Activated T-cell treated with anti-CD3 and anti-CD28 coated beads, Interleukin-2, amount 50 U/mL, for 72 hours (primary cell): ENCODE results near the gene EXOC6. TPM values are rescaled to one million over a fixed set of nuclear protein-coding genes. Genes with fewer than 3 reads are reported as not detected.

Experiments used
- ATAC-seq, 2 donors: fragments of 150-1000 bp; cut with Tn5 transposase; replicated peaks in 1 of 2; 2 replicates each; pipeline ENCODE4 v1.10.0; 2021; ENCODE audit warnings: moderate library complexity in 2 of 2, mild to moderate bottlenecking in 1 of 2
- DNase-seq, 2 donors: peaks; one replicate each; pipeline ENCODE4 v3.0.0; 2021 to 2022; ENCODE audit warnings: mixed read lengths in 1 of 2
- H3K27ac Mint-ChIP-seq: one replicate; pipeline ENCODE4 v1.8.0; 2022; ENCODE audit warnings: mild to moderate bottlenecking, moderate library complexity, mixed read lengths
- H3K27me3 Mint-ChIP-seq: one replicate; pipeline ENCODE4 v1.8.0; 2022; ENCODE audit warnings: low read depth, mixed read lengths
- H3K36me3 Mint-ChIP-seq, 2 donors: one replicate each; pipeline ENCODE4 v1.8.0; 2022; ENCODE audit warnings: mixed read lengths in 2 of 2, mild to moderate bottlenecking in 1 of 2; ENCODE audit not compliant: insufficient read depth in 2 of 2
- H3K4me1 Mint-ChIP-seq: one replicate; pipeline ENCODE4 v1.8.0; 2022; ENCODE audit warnings: low read depth, mixed read lengths
- H3K4me3 Mint-ChIP-seq, 2 donors: one replicate each; pipeline ENCODE4 v1.8.0; 2022; ENCODE audit warnings: mild to moderate bottlenecking in 2 of 2, mixed read lengths in 2 of 2, moderate library complexity in 2 of 2
- H3K9me3 Mint-ChIP-seq, 2 donors: one replicate each; pipeline ENCODE4 v1.8.0; 2022; ENCODE audit warnings: mixed read lengths in 2 of 2
- total RNA-seq, 2 donors: library from RNA; stranded (reverse); gene quantifications; one replicate each; pipeline ENCODE4 v1.2.3, GENCODE V29; 2022

EXOC6 gene
- total RNA-seq, 2 donors from 2014 or later, result 9.2 to 12.6 TPM

DNA sequence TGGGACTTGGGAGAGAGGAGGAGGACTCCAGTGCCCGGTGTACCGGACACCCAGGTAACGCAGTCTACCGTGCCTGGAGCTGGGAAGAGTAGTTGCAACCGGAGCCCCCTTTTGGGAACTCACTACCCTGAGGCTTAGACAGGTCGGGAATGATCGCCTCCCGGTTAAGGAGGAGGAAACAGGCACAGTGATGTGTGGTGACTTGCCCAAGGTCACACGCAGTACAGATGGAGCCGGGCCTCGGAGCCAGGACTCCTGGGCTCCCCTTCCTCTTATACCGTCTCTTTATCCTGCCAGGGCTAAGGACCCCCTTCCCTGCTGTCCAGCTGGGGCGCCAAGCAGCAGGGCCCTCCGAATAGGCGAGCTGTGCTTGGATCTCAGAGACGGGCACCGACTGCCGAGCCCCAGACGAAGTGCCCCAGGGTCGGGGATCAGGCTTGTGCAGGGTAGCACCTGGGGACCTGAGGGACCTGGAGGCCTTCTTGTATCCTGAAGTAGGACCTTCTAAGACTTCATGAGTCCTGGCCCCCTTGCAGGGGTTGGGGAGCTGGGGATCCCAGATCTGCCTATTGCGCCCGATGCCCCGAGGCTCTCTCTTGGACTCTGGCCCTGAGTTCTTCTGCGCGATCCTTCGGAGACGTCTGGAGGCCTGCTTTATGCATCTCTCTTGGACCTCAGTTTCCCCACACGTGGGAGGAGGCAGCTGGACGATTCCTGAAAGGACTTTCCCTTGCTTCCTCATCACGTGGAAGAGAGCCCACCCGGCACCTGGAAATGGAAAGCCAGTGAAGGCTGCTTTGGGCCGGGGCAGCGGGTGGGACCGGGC is 224.6 kb downstream of the EXOC6 start:
- H3K4me3 Mint-ChIP-seq, result peak overlapping the region; percentile 18 to 56
- H3K27me3 Mint-ChIP-seq, result peaks cover 89% of the 10 kb centered on the region
- H3K4me1 Mint-ChIP-seq, result peaks cover 40% of the 10 kb centered on the region
- DNase-seq (no peak), ATAC-seq (peak in 1 of 2 donors; percentile 25)
- H3K36me3 Mint-ChIP-seq, result no peaks in the 10 kb centered on the region
- H3K9me3 Mint-ChIP-seq, result no peaks in the 10 kb centered on the region
- no peak overlapping the region for H3K27ac Mint-ChIP-seq

DNA sequence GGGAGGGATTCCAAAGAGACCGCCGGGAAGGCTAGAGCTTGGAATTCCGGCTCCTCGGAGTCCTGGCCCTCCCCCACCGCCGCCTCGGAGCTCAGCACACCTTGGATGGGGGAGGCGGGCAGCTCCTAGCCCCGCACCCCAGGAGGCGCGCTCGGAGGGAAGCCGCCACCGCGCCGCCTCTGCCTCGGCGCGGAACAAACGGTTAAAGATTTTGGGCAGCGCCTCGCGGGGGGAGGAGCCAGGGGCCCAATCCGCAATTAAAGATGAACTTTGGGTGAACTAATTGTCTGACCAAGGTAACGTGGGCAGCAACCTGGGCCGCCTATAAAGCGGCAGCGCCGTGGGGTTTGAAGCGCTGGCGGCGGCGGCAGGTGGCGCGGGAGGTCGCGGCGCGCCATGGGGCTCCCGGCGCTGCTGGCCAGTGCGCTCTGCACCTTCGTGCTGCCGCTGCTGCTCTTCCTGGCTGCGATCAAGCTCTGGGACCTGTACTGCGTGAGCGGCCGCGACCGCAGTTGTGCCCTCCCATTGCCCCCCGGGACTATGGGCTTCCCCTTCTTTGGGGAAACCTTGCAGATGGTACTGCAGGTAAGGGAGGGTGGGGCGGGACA is 225.3 kb downstream of the EXOC6 start, which contains the start of gene CYP26A1:
Gene CYP26A1, plus strand, starts transcription at position 355 of the 608 bp plus-strand sequence. Its CDS starts 42 bp downstream, at position 397.
- Mint-ChIP-seq H3K36me3 (no peaks in the 10 kb centered on the region), H3K27ac (no peak within 1 kb of the TSS), H3K27me3 (peaks cover 89% of the 10 kb centered on the region), H3K9me3 (no peaks in the 10 kb centered on the region), H3K4me3 (peak within 1 kb of the TSS; percentile 84 to 93), H3K4me1 (peaks cover 34% of the 10 kb centered on the region)
- ATAC-seq, result peak; percentile 27 to 37
- DNase-seq, result no peak

GRCh38 chr10:93074147-93074596 is 225.9 kb downstream of the EXOC6 start:
- peak overlapping the region; percentile 84 to 93 for H3K4me3 Mint-ChIP-seq
- peak; percentile 10 to 27 for ATAC-seq
- no peaks in the 10 kb centered on the region for H3K36me3 Mint-ChIP-seq
- H3K4me1 Mint-ChIP-seq, result peaks cover 30% of the 10 kb centered on the region
- no peak overlapping the region for H3K27ac Mint-ChIP-seq
- H3K27me3 Mint-ChIP-seq, result peaks cover 87% of the 10 kb centered on the region
- H3K9me3 Mint-ChIP-seq, result no peaks in the 10 kb centered on the region
- no peak for DNase-seq

DNA sequence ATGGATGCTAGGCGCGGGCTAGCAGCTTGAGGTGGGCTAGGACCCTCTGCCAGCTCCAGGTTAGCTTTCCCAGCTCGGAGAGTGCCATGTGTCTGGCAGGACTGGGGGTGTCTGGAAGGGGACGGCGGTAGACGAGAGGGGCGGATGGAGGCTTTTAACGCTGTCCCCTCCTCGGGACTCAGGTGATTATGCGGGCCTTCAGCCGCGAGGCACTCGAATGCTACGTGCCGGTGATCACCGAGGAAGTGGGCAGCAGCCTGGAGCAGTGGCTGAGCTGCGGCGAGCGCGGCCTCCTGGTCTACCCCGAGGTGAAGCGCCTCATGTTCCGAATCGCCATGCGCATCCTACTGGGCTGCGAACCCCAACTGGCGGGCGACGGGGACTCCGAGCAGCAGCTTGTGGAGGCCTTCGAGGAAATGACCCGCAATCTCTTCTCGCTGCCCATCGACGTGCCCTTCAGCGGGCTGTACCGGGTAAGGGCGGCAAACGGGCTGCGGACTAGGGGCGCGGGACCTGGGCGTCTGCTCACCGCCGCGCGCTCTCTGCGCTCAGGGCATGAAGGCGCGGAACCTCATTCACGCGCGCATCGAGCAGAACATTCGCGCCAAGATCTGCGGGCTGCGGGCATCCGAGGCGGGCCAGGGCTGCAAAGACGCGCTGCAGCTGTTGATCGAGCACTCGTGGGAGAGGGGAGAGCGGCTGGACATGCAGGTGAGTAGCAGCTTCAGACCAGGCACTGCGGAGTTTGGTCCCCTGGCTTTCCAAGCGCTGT is 226.5 kb downstream of the EXOC6 start:
- no peaks in the 10 kb centered on the region for H3K36me3 Mint-ChIP-seq
- no peak for DNase-seq
- ATAC-seq, result peak; percentile 32 to 47
- no peak overlapping the region for H3K27ac Mint-ChIP-seq
- no peaks in the 10 kb centered on the region for H3K9me3 Mint-ChIP-seq
- peaks cover 87% of the 10 kb centered on the region for H3K27me3 Mint-ChIP-seq
- H3K4me1 Mint-ChIP-seq, result peaks cover 30% of the 10 kb centered on the region
- peak overlapping the region; percentile 84 to 93 for H3K4me3 Mint-ChIP-seq

DNA sequence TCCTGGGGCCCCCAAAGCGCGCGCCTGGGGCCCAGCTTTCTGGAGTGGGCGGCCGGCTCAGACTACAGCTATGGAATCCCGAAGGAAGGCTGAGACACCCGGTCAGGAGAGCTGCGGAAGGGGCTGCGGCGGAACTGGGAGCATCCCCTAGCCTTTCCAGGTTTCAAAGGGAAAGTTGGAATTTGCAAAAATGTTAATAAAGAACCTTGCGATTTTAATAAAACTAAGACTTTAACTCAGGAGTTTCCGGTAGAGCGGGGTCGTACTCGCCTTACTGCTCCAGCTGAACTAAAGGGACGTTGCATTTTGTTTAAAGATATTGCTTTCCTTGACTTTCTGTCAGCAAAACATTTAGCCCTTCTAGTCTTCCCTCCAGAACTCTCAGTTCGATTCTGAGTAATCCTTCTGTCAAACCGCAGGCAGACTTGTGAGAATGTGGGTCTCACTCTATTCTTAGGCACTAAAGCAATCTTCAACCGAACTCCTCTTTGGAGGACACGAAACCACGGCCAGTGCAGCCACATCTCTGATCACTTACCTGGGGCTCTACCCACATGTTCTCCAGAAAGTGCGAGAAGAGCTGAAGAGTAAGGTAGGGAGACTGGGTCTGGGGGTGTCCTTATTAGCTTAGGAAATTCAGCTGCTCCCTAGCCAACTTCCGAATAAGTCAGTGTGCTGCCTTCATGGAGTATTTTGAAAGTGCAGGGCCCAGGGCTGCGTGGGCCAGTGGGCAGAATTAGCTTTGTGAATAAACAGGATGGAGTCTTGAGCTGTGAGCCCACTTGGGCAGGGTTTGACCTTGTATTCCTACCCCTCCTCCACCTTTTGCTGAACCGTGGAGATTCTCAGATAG is 227.3 kb downstream of the EXOC6 start:
- peaks cover 35% of the 10 kb centered on the region for H3K4me1 Mint-ChIP-seq
- DNase-seq (no peak), ATAC-seq (peak; percentile 38 to 58)
- H3K36me3 Mint-ChIP-seq, result no peaks in the 10 kb centered on the region
- H3K4me3 Mint-ChIP-seq, result peak overlapping the region; percentile 1 to 84
- H3K27ac Mint-ChIP-seq, result no peak overlapping the region
- no peaks in the 10 kb centered on the region for H3K9me3 Mint-ChIP-seq
- peaks cover 87% of the 10 kb centered on the region for H3K27me3 Mint-ChIP-seq

DNA sequence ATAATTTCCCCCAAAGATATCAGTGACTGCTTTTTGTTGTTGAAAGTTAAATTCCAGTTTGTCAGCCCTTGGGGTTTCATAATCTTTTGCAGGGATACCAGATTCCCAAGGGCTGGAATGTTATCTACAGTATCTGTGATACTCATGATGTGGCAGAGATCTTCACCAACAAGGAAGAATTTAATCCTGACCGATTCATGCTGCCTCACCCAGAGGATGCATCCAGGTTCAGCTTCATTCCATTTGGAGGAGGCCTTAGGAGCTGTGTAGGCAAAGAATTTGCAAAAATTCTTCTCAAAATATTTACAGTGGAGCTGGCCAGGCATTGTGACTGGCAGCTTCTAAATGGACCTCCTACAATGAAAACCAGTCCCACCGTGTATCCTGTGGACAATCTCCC is 228.6 kb downstream of the EXOC6 start:
- H3K9me3 Mint-ChIP-seq, result no peaks in the 10 kb centered on the region
- peaks cover 87% of the 10 kb centered on the region for H3K27me3 Mint-ChIP-seq
- DNase-seq (no peak), ATAC-seq (no peak)
- peaks cover 31% of the 10 kb centered on the region for H3K4me1 Mint-ChIP-seq
- no peaks in the 10 kb centered on the region for H3K36me3 Mint-ChIP-seq
- no peak overlapping the region for H3K4me3 Mint-ChIP-seq
- H3K27ac Mint-ChIP-seq, result no peak overlapping the region

GRCh38 chr10:93077860-93078337 is 229.6 kb downstream of the EXOC6 start:
- H3K4me3 Mint-ChIP-seq, result no peak overlapping the region
- H3K36me3 Mint-ChIP-seq, result no peaks in the 10 kb centered on the region
- H3K27me3 Mint-ChIP-seq, result peaks cover 77% of the 10 kb centered on the region
- DNase-seq (no peak), ATAC-seq (no peak)
- no peaks in the 10 kb centered on the region for H3K9me3 Mint-ChIP-seq
- no peak overlapping the region for H3K27ac Mint-ChIP-seq
- peaks cover 24% of the 10 kb centered on the region for H3K4me1 Mint-ChIP-seq

DNA sequence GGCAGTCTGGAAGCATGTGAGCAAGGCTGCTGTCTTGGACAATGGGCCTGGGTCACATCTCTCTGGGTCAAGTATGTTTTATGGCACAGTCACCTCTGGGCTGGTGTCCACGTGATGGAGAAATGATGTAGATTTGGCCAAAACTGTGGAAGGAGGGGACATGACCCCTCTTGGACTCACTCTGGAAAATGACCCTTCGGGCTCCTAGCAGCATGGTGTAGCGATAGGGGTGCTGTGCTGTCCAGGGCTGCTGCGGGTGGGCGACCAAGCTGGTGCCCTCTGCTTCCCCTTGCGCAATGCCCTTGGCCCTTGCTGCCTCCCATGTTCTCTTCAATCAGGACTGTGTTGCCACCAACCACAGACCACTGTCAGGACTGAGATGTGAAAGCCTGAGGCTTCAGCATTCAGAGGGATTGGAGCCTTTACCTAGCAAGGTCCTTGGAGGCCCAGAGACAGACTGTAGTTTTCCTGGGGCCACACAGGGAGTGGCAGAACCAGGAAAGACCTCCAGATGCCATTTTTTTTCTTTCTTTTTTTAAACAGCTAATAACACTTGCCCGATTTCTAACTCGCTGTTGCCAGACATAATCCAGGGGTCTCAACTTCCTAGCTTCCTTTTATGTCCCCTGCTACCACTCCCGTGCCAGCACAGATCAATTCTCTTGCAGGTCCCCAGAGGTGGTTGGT is 231.5 kb downstream of the EXOC6 start:
- ATAC-seq (no peak), DNase-seq (no peak)
- Mint-ChIP-seq H3K27ac (no peak overlapping the region), H3K36me3 (no peaks in the 10 kb centered on the region), H3K4me3 (peak overlapping the region in 1 of 2 donors; percentile 67), H3K4me1 (peaks cover 16% of the 10 kb centered on the region), H3K9me3 (no peaks in the 10 kb centered on the region), H3K27me3 (peaks cover 64% of the 10 kb centered on the region)

DNA sequence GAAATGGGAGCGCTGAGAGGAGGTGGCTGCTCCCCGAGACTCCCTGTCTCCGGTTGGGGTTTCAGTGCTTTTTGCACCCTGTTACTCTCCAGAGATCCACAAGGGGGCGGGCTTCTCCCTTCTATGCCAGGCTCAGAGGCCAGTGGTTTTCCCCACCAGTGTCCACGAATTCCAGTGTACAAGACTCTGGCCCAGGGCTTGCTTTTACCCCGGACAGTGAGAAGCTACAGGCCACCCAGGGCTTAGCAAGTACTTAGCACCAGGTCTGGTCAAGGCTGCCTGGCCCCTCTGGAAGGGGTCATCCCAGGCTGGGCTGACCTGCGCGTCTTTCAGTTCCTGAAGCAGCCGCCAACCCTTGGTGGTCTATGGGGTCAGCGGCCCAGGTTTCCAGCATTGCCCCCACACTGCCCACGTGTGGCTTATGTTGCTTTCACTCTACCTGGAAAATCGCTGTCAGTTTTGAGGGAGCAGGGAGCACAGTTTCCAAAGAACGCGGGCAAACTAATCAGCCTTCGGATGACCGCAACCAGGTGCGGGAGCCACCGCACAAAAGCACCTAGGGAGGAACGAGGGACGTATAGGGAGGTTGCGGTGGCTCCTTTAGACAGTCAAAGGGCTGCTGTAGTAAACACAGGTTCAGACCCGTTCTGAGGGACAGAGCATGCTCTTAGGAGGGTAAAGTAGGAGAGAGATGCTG is 232.2 kb downstream of the EXOC6 start:
- Mint-ChIP-seq H3K4me3 (peak overlapping the region in 1 of 2 donors; percentile 67), H3K36me3 (no peaks in the 10 kb centered on the region), H3K27ac (no peak overlapping the region), H3K9me3 (no peaks in the 10 kb centered on the region), H3K4me1 (peaks cover 10% of the 10 kb centered on the region), H3K27me3 (peaks cover 60% of the 10 kb centered on the region)
- ATAC-seq (peak; percentile 60), DNase-seq (peak; percentile 56 to 62)

- Mint-ChIP-seq H3K4me3 (no peak overlapping the region), H3K4me1 (peaks cover 5% of the 10 kb centered on the region), H3K36me3 (no peaks in the 10 kb centered on the region), H3K27me3 (peaks cover 51% of the 10 kb centered on the region), H3K27ac (no peak overlapping the region), H3K9me3 (no peaks in the 10 kb centered on the region)
- no peak for DNase-seq
- ATAC-seq, result no peak
These were observed 233.0 kb downstream of the EXOC6 start for GRCh38 chr10:93081318-93081717.

DNA sequence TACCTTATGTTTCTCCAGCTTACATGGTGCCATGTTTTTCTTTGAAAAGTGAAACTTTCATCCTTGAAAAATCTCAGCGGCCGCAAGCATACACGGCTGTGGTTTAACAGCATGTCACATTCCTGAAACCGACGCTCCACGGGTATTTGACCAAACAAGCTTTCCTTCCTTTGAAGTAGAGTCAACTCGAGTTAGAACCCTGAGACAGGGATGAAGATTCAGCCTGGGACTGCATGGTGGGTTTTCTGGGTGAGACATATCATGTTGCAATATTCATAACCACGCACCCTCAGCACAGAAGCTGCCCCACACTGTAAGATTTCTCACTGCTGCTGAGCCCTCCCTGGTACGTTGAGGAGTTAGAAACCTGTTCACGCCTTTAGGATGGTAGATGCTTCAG is 233.5 kb downstream of the EXOC6 start:
- DNase-seq (no peak), ATAC-seq (no peak)
- Mint-ChIP-seq H3K4me3 (no peak overlapping the region), H3K4me1 (peaks cover 5% of the 10 kb centered on the region), H3K27ac (no peak overlapping the region), H3K27me3 (peaks cover 46% of the 10 kb centered on the region), H3K36me3 (no peaks in the 10 kb centered on the region), H3K9me3 (no peaks in the 10 kb centered on the region)
